ENCODE results near the gene TAF1C.
A peak's percentile ranks its signal among the peaks of the same experiment; 100 is the strongest.

TAF1C gene

GRCh38 chr16:84153660-84154214 is 33.1 kb downstream of the TAF1C start:
- DNase-seq: no peak

DNA sequence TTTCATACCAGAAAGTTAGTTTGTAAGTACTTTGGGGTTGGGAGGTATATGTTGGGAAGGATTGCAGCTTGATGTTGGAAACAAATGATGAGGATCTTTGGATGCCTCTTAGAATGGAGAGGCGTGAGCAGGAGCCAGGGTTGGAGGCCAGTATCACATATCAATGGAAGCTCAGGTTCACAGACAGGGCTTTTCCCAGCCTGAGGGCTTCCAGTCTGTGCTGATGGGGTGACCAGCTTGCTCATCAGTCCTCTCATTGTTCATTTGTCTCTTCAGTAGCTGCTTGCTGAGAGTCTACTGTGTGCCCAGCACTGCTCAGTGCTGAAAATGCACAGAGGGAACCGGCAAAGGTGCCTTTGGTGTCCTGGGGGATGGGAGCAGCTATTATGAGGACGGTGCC is 35.9 kb downstream of the TAF1C start:
- DNase-seq: no peak

DNA sequence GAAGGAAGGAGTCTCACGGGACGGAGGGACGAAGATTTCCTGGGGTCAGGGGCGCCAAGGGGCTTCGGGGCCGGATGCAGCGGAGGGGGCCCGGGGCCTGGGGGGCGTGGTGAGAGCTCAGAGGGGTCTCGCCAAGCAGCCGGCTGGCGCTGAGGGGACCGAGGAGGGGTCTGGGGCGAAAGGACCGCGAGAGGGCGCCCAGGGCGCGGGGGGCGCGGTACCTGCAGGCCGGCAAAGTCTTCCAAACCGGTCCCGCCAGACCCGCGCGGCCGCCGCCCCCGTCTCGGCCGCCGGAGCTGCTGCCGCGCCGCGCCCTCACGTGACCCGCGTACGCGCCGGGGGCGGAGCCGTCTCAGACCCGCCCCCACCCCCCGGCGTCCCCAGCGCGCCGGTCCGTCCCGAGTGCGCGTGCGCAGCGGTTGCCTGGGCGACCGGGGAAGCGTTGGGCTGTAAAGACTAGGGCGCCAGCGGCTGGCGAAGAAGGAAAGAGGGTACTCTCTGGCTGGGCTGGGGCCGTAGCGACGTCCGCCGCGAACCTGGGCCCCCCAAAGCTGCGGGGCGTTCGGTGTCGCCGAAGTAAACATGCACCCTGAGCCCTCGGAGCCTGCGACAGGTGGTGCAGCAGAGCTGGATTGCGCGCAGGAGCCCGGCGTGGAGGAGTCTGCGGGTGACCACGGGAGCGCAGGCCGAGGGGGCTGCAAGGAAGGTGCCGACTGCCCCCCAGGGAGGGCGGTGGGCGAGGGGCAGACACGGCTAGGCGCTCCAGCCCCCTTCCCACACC is 41.8 kb downstream of the TAF1C start, which contains the start of the genes DNAAF1 and HSDL1:
TSS of gene DNAAF1 (plus strand) at position 450 of the 781 bp plus-strand sequence. CDS start at position 583, 133 bp downstream.
TSS of gene HSDL1 (minus strand) at position 319 of the 781 bp plus-strand sequence. CDS start 13,856 bp downstream, outside the sequence.
- peak; percentile 94 for DNase-seq

GRCh38 chr16:84144209-84144858 is 42.5 kb downstream of the TAF1C start:
- DNase-seq: peak; percentile 43

GRCh38 chr16:84143784-84144199 is 43.1 kb downstream of the TAF1C start:
- no peak for DNase-seq

DNA sequence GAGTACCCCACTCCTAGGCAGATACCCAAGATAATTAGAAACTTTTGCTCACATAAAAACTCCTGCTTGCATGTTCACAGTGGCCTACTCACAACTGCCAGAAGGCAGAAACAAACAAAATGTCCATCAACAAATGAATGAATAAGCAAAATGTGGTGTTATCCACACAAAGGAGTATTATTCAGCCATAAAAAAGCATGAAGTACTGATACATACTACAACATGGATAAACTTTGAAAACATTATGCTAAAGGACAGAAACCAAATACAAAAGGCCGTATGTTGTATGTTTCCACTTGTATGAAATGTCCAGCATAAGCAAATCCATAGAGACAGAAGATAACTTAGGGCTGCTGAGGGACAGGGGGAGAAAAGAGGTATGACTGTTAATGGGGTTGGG is 43.8 kb downstream of the TAF1C start:
- DNase-seq: no peak

DNA sequence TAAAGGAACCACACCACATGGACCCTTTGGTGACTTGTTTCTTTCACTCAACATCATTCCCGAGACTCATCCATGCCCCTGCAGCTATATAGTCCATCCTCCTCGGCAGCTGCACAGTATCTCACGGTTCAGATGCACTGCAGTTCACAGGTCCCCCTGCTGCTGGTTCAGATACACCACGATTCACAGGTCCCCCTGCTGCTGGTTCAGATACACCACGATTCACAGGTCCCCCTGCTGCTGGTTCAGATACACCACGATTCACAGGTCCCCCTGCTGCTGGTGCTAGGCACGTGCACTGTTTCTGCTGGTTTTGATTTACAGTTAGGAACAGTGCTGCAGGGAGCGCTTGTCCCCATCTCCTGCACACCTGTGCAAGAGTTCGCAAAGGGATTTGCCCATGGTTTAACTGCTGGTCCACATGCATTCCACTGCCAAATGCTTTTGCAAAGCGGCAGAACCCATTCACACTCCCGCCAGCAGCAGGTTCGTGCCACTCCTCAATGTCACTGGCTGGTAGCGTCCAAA is 45.6 kb downstream of the TAF1C start:
- no peak for DNase-seq

DNA sequence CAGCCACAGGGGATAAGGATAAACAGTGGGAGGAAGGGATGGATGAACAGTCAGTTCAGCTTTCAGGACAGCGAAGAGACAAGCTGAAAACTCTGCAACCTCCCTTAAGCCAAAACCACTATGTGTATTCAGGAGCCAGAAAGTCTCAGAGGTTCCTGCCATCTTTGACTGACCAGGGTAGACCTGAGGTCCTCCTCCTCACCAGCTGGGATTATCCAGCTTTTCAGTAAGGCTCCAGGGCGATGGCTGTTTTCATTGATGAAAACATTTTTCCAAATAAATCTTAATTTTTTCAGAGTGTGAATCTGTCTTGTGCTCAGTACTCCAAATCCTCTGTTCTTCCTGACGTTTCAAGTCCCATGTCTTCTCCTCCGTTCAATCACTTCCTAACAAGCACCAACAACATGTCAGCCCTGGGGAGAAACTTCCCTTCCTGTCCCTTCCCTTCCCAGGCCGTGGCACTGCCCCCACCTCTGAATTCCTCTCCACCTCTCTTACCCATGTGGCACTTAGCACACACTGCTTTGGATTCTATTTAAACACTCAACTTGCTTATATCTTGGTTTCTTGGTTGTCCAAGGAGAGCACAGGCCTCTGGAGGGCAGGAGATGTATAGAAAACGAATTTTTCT is 47.1 kb downstream of the TAF1C start:
- no peak for DNase-seq

GRCh38 chr16:84138824-84139627 is 47.8 kb downstream of the TAF1C start:
- DNase-seq: no peak

DNA sequence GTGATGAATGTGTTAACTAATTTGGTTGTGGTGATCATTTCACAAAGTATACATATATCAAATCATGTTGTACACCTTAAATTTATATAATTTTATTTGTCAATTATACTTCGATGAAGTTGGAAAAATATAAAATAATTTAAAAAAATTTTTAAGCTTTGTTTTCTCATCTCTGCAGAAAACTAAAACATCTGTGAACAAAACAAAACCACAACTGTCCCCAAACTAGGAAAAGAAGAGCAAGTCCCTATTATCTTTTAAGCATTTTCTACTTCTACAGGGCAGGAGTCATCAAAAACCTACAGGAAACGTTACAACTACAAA is 48.4 kb downstream of the TAF1C start:
- no peak for DNase-seq

- no peak for DNase-seq
Observed at GRCh38 chr16:84137769-84138357, 49.0 kb downstream of the TAF1C start.

DNA sequence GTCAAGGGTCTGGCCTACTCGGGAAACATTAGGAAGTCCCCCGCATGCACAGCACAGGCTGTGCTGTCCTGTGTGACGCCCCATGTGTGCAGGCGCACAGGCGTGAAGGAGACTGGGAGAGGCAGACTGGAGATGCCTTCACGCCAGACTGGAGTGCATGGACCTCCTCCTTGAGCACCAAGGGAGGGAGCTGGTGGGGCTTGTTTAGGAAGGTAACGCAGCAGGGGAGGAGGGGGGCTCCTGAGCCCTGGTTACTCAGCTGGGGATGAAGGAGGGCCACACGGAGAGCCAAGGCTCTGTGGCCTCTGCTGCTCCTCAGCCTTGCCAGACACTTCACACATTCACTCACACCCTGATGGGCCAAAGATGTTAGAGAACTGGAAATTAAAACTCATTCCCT is 49.6 kb downstream of the TAF1C start:
- no peak for DNase-seq

DNA sequence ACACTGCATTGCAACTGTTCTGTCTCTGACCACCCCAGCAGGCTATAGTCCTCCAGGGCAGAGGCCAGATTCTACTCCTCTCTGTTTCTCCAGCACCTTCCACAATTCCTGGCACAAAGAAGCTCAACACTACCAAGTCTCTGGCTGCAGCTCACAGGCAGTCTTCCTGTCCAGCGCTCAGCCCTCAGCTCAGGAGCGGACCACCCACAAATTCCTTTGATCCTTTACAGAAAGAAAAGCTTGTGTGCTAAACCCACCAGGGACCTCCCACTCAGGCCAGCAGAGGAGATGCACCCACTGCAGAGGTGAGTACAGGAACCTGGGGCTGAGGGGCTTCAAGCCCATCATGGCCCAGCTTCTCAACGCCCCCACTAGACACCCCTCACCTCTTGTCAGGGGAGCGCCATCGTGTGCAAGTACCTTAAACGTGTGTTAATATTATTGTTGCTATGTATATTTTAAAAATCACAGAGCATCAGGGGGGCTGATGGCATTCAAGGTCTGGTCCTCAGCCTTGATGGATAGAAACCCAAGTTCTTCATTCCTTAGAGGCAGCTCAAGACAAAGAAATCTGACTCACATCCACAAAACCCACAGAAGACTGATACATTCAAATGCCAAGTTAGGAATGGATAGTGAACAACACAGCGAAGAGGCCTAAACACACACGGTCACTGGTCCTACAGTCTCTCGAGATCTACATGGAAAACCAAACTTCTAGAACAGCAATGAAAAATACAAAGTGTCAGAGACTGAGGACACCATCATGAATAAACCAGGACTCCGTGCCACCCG is 50.3 kb downstream of the TAF1C start:
- no peak for DNase-seq

- no peak for DNase-seq
Observed at GRCh38 chr16:84132527-84133285, 54.2 kb downstream of the TAF1C start.

DNA sequence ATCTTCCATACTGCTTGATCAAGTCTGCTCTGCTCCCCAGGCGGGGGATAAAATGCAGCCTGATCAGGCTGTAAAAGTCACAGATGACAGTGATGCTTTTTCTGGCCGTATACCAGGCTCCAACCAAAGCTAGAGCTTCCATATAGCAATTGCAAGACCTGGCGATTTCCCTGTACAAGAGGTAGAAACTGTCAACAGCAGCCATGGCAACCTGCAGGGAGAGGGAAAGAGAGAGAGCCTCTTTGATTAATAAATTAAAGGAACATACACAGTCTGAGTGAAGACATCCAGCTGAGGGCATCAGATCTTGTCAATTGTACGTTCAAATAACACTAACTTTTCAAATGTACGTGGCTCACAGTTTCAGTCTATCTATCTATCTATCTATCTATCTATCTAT is 55.7 kb downstream of the TAF1C start:
- DNase-seq: no peak
